GM12878 (cell line): Measurements from ENCODE around the gene ATG14.

ENCODE experiments used
- HDGF ChIP-seq: fragments of 450-650 bp; IDR thresholded peaks from 2 replicates; pipeline ENCODE4 v1.6.1; 2016; ENCODE audit warnings: antibody characterized with exemption
- SMC3 ChIP-seq: IDR thresholded peaks from 2 replicates; pipeline ENCODE4 v1.6.1; 2011; ENCODE audit warnings: low read length, improper control_type of control experiment, borderline replicate concordance
- TF ChIP-seq, protein P1 (sequence below), 3 experiments: IDR thresholded peaks in 2 of 3; conservative IDR thresholded peaks in 1 of 3; 2 replicates each; pipeline ENCODE4 v1.5.1; 2011; ENCODE audit warnings: low read depth in 3 of 3, low read length in 3 of 3, mild to moderate bottlenecking in 3 of 3, control low read depth in 2 of 3, moderate library complexity in 2 of 3, inconsistent platforms in 1 of 3, mixed read lengths in 1 of 3; ENCODE audit not compliant: control insufficient read depth in 2 of 3, insufficient read depth in 1 of 3; ENCODE audit errors: extremely low read depth in 1 of 3
- TF ChIP-seq, protein P2 (sequence below): IDR thresholded peaks from 2 replicates; pipeline ENCODE4 v1.6.1; 2012; ENCODE audit warnings: mild to moderate bottlenecking, low read depth, low read length
- TF ChIP-seq, protein P3 (sequence below): IDR thresholded peaks from 2 replicates; pipeline ENCODE4 v1.6.1; 2012; ENCODE audit warnings: improper control_type of control experiment, low read depth, low read length; ENCODE audit not compliant: insufficient replicate concordance

DNA sequence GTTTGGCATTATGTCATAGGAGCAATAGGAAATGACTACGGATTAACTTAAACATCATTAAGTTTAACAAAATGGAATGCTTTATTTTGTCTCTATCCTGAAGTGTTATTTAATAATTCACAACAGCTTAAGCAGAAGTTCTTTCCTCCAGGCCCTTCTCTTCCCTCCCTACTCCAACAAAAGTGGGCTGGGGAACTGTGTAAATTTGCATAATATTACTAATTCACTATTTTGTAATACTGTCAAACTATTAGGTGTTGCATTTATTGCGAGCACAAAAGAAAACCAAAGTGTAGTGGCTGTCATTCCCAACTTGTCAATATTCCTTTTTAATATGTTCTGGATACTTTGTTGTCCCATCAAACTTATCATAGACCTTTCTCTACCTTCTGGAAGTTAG lies 69.8 kb downstream of the ATG14 start:
- TF ChIP-seq, protein P1, sequence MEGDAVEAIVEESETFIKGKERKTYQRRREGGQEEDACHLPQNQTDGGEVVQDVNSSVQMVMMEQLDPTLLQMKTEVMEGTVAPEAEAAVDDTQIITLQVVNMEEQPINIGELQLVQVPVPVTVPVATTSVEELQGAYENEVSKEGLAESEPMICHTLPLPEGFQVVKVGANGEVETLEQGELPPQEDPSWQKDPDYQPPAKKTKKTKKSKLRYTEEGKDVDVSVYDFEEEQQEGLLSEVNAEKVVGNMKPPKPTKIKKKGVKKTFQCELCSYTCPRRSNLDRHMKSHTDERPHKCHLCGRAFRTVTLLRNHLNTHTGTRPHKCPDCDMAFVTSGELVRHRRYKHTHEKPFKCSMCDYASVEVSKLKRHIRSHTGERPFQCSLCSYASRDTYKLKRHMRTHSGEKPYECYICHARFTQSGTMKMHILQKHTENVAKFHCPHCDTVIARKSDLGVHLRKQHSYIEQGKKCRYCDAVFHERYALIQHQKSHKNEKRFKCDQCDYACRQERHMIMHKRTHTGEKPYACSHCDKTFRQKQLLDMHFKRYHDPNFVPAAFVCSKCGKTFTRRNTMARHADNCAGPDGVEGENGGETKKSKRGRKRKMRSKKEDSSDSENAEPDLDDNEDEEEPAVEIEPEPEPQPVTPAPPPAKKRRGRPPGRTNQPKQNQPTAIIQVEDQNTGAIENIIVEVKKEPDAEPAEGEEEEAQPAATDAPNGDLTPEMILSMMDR (IDR thresholded peaks at IDR 0.05 in 2 of 3, conservative IDR thresholded peaks at IDR 0.05 in 1 of 3; ENCODE audit: control insufficient read depth in 2 of 3, extremely low read depth in 1 of 3, insufficient read depth in 1 of 3, low read depth in 3 of 3, low read length in 3 of 3) = no peak
- TF ChIP-seq, protein P2, sequence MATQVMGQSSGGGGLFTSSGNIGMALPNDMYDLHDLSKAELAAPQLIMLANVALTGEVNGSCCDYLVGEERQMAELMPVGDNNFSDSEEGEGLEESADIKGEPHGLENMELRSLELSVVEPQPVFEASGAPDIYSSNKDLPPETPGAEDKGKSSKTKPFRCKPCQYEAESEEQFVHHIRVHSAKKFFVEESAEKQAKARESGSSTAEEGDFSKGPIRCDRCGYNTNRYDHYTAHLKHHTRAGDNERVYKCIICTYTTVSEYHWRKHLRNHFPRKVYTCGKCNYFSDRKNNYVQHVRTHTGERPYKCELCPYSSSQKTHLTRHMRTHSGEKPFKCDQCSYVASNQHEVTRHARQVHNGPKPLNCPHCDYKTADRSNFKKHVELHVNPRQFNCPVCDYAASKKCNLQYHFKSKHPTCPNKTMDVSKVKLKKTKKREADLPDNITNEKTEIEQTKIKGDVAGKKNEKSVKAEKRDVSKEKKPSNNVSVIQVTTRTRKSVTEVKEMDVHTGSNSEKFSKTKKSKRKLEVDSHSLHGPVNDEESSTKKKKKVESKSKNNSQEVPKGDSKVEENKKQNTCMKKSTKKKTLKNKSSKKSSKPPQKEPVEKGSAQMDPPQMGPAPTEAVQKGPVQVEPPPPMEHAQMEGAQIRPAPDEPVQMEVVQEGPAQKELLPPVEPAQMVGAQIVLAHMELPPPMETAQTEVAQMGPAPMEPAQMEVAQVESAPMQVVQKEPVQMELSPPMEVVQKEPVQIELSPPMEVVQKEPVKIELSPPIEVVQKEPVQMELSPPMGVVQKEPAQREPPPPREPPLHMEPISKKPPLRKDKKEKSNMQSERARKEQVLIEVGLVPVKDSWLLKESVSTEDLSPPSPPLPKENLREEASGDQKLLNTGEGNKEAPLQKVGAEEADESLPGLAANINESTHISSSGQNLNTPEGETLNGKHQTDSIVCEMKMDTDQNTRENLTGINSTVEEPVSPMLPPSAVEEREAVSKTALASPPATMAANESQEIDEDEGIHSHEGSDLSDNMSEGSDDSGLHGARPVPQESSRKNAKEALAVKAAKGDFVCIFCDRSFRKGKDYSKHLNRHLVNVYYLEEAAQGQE = no peak
- TF ChIP-seq HDGF = no peak
- TF ChIP-seq SMC3 = no peak
- TF ChIP-seq, protein P3, sequence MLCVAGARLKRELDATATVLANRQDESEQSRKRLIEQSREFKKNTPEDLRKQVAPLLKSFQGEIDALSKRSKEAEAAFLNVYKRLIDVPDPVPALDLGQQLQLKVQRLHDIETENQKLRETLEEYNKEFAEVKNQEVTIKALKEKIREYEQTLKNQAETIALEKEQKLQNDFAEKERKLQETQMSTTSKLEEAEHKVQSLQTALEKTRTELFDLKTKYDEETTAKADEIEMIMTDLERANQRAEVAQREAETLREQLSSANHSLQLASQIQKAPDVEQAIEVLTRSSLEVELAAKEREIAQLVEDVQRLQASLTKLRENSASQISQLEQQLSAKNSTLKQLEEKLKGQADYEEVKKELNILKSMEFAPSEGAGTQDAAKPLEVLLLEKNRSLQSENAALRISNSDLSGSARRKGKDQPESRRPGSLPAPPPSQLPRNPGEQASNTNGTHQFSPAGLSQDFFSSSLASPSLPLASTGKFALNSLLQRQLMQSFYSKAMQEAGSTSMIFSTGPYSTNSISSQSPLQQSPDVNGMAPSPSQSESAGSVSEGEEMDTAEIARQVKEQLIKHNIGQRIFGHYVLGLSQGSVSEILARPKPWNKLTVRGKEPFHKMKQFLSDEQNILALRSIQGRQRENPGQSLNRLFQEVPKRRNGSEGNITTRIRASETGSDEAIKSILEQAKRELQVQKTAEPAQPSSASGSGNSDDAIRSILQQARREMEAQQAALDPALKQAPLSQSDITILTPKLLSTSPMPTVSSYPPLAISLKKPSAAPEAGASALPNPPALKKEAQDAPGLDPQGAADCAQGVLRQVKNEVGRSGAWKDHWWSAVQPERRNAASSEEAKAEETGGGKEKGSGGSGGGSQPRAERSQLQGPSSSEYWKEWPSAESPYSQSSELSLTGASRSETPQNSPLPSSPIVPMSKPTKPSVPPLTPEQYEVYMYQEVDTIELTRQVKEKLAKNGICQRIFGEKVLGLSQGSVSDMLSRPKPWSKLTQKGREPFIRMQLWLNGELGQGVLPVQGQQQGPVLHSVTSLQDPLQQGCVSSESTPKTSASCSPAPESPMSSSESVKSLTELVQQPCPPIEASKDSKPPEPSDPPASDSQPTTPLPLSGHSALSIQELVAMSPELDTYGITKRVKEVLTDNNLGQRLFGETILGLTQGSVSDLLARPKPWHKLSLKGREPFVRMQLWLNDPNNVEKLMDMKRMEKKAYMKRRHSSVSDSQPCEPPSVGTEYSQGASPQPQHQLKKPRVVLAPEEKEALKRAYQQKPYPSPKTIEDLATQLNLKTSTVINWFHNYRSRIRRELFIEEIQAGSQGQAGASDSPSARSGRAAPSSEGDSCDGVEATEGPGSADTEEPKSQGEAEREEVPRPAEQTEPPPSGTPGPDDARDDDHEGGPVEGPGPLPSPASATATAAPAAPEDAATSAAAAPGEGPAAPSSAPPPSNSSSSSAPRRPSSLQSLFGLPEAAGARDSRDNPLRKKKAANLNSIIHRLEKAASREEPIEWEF = no peak
